HPDE6-E6E7 (cell line): ENCODE results near the gene ABHD17C.
"Not testable (repeated sequence)": the region's sequence is repeated elsewhere in the genome, so short reads cannot be mapped to it uniquely, and the experiment has no call there.

Experiments
- DNase-seq: peaks from one replicate; pipeline ENCODE4 v3.0.0; 2011; ENCODE audit warnings: missing footprints; ENCODE audit errors: extremely low spot score

ABHD17C gene

DNA sequence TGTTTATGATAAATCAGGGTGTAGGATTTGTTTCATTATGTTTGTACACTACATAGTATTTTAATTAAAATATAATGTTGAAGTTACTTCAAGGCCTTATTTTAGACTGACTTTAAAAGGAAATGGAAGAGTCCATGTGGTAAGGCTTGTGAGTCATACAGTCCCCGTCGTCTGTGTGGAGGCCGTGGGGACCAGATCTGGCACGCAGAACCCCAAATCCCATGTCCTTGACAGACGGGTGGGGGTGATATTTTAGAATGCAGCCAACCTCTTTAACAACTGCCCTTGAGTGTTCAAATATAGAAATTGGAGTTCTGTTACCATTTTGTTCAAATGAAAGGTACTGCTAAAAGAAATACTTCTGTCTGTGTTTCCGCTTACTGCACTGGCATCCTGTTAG, 35.8 kb downstream of the ABHD17C start:
- no peak for DNase-seq

DNA sequence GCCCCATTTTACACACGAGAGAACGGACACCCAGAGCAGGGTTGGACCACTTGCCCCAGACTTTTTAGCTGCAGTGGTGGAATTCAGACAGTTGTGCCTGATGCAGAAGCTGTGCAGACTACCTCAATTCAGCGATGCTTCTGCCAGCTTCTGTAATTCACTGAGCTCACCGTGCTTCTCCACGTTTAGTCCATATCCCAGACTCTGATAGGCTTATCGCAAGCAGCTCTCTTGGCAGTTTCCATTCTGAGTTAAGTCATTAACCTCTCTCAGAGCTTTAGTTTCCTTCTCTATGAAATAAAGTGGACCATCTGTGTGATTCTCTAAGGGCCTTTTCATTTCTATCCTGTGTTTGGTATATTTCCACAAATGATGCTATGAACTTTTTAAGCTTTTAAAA, 37.1 kb downstream of the ABHD17C start:
- no peak for DNase-seq

DNA sequence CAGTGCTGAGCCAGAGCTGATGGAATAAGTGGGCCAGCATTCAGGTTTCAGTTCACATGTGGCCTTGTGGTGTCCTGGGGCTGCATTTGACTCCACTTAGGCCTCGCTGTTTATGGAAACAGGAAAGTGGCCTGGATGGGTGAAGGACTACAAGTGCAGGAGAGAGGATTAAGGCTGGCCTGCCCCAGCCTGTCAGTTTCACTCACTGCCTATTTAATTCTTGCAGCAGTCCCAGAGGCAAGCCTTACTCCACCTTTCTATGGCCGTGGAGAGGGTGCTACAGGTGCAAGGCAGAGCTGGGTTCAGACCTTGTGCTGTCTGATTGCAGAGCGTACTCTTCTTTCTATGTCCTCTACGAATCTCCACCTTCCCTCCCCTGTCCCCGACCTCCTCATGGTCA, 37.7 kb downstream of the ABHD17C start:
- no peak for DNase-seq

DNA sequence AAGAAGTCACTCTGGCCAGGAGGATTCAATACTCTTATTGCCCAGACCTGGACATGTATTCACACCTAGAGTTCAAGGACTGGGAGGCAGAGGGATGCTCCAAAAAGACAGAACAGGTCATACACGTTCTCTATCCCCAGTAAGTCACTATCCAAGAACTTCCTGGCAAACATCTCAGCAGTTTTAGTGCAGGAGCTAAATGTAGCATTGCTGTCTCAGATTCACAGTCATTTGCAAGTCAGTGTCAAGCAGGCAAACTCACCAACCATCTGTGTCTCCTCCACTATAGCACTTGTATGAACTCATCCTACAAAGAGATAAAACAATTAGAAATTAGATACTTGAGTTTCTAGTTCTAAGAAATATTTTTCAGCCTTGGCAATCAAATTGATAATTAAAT, 38.4 kb downstream of the ABHD17C start:
- no peak for DNase-seq

DNA sequence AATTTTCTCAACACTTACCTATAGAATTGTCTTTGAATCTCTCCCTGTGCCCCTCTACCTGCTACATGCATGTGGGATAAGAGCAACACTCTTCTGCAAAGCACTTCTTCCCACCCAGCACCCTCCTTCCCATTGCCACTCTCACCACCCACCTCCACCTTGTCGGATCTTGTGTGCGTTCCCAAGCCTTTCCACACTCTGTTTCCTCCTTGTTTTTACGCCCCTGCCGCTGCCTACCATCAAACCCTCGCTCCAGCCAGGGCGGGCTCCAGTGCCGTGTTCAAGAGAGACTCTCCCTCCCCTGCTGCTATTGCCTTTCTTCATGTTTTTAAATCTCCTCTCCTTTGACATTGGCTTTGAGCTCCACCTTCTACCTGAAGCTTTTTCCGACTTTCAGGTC, 40.2 kb downstream of the ABHD17C start:
- no peak for DNase-seq

DNA sequence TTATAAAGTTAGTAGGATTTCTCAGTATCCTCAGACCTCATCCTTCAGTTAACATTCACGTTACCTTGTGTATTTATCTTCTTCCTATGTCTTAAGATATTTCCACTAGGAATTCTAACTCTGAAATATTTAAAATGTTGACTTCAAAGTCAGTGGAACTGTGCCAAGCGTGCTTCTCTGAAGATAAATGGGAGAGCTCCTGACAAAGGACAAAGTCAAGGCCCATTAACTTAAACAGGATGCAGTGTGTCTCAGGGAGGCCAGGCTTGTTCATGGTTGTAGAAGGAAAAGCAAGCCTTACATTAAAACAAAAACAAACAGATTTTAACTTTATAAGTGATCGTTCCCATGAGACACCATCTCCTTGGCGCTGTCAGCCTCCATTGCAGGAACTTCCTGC, 41.5 kb downstream of the ABHD17C start:
- no peak for DNase-seq

DNA sequence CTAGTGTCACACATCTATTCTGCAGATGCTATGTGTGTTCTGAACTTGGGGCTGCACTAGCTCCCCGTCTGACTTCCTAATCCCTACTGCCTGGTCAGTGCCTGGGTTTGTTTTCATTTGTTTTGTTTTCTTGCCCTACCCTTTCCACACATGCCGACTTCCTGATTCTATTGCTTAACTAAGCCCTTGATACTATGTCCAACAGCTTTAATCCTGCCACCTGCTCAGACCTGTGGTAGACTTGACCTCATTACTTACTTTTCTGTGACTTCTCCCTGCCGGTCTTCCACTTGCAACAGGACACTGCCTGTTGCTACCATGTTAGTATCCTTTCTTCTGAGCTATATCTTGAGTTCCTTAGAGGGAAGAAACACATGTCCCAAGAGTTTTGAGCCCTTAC, 44.8 kb downstream of the ABHD17C start:
- DNase-seq: peak; percentile 10

DNA sequence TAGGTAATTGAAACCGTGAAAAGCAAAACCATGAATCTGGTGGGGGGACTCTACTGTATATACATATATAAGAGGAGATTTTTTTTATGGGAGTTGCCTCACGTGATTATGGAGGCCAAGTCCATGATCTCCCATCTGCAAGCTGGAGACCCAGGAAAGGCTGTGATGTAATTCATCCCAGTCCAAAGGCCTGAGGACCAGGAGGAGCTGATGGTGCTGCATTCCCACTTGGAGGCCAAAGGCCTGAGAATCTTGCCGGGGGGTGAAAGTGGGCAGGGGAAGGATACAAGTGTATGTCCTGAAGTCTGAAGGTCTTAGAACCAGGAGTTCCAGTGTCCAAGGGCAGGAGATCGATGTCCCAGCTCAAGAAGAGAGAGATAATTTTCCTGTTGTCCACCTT, 47.0 kb downstream of the ABHD17C start:
- no peak for DNase-seq

DNA sequence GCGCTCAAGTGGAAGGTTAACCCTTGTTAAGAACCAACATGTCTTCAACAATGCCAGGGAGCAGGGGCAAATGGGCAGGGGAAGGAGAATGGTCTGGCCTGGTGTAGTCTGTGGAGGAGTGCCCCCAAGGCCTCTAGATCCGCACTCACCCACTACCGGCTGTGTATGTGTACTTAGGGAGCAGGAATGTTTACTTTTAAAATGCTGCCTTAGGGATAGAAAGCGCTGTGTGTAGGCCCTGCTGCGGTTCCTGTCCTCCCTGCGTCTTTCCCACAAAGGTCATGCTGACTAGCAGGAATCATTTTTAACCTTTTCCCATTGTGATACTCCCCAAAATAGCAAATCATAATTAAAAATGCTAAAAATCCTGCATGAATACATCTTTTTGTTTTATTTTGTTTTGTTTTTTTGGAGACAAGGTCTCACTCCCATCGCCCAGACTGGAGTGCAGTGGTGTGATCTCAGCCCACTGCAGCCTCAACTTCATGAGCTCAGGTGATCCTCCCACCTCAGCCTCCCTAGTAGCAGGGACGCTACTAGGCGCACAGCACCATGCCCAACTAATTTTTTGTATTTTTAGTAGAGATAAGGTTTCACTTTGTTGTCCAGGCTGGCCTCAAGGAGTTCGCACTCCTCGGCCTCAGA, 48.2 kb downstream of the ABHD17C start:
- no peak for DNase-seq

DNA sequence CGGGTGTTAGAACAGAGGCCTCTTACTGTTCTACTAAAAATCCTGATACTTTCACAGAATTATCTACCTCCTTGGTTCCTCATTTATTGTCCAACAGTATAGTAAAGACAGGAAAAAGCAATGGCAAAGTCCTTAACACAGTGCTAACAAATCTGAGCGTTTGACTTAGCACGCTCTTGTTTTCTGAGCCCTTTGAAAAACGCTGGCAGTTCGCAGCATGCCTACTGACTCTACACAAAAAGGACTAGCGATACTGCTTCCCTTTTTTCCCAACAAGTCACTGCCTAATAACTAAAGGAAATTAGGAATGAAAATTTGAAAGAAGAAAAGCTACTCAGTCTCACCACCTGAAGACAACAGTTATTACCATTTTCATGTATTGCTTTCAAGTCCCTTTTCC, 49.3 kb downstream of the ABHD17C start:
- DNase-seq: no peak

DNA sequence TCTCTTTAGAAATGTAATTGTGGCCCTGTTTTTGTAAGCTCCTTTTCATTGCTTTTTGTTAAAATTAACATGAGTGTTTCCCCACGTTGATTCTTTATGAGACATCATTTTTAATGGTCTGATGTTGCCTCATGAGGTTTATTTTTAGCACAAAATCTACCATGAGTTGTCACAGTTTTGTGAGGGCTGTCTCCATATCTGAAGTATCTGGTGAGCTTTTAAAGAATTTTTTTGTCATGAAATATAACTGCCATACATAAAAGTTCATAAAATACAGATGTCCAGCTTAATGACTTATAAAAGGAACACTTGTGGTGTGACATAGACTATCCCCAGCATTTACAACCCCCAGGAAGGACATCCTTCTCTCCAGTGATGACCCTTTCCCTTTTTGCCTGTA, 49.7 kb downstream of the ABHD17C start:
- DNase-seq: no peak

DNA sequence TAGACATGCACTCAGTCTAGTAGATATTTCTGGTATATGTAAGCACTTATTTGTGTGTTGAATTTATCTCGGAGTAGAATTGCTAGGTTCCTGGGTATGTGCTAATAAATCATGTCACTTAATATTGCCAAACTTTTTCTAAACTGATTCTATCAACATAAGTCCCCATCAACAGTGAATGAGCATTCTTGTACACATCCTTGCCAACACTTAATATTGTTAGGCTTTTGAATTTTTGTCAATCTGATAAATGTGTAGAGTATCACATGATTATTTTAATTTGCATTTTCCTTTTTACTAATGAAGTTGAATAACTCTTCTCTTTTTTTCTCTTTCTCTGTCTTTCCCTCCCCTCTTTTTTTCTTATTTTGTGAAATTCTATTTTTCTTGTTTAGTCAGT, 50.8 kb downstream of the ABHD17C start:
- DNase-seq: no peak

DNA sequence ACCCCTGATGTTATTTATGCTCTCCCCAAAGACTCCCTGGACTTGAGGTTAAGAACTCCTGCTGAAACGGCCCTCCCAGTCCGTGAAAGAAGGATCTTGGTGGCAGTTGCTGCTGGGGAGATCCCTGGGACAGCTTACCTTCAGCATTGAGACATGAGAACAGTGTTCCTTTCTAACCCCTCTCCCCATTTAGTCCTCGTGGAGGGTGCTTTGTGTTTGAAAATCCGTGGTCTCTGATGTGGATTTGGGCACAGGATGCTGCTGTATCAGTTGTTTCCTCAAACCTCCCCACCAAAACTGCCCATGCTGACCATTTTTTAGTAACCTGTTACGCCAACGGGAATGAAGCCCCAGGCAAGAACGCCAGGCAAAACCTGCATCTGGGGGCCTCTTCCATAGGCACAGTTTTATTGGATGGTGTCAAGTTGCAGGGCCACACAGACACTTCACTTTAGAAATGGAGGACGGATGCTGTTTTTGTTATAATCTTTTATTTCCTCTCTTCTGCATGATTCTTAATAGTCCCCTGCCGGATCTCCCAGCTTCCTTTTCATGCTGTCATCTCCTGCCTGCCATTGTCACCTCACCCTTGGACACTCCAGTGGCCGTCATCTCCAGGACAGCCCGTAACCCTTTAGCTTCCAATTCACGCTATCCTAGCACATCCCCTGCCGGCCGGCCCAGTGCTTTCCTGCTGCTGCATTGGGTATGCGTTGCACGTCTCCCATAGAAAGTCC, 52.4 kb downstream of the ABHD17C start:
- DNase-seq: no peak

DNA sequence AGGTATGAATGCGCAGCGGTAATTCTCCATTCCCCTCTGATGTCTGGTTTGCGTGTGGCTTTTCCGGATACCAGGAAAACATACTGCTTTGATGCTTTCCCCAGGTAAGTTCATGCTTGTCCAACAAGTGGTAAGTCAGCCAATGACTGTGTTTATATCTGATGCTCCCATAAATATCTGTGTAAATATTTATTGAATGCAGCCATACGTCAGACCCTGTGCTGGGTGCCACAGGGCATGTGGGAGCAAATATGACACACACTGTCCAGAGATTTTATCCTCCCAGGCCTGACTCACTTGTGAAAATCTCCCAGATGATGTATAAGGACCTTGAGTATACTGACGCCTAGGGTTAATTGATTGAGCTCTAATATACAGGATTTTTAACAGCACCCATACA, 54.5 kb downstream of the ABHD17C start:
- no peak for DNase-seq

DNA sequence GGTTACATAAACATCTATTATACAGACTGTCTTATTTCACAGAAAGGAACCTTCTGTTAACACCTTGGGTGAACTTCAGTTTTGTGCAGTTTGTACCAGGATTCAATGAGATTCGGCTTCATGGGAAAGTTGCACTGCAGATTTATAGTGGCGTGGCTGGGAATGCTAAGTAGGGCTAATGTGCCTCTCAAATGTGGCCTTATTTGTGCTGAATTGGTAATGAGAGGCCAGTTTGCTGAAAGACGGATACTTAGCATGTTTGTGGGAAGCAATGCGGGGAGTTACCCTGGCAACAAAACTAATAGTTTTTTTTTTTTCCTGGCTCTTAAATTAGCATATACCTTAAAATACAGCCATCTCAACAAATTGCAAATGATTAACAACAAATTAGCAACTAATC, 55.5 kb downstream of the ABHD17C start:
- no peak for DNase-seq

DNA sequence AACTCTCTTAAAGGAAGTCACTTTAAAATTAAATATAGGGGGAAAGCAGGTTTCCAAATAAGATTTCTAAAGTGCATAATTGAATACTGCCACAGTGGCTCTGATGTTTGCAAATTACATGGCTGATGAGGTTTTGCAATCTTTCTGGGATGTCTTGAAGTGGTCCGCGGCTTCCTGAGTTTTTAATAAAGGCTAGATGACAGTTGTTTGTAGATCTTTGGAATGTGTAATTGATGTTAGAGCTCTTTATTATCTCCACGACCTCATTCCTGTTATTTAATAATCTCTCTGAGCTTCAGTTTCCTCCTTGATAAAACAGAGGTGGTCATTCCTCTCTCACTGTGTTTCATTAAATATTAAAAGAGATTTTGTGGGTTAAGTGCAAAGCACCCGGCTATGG, 57.1 kb downstream of the ABHD17C start:
- DNase-seq: no peak

DNA sequence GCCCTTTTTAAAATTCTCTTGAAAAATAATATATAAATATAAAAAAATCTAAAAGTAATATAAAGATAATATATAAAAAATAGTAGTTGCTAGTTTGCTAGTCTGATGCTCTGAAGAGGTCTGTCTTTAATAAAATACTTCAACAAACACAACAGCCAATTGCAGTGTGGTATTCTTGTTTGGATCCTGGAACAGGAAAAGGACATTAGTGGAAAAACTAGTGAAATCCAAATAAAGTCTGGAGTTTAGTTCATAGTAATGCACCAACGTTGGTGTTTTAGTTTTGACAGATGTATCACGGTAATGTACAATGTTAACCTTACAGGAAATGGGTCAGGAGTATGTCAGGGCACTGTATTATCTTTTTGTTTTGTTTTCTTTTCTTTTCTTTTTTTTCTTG, 58.1 kb downstream of the ABHD17C start:
- DNase-seq: no peak

DNA sequence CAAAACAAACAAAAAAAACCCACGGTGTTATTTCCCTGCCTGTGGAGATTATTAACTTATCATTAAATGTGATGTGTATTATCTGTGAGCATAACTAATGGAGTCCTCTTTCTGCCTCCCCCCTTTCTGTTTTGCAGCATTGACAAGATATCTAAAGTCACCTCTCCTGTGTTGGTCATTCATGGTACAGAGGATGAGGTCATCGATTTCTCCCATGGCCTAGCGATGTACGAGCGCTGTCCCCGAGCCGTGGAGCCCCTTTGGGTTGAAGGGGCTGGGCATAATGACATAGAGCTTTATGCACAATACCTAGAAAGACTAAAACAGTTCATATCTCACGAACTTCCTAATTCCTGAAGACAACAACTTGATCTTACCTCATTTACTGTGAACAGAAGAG, 58.9 kb downstream of the ABHD17C start:
- DNase-seq: no peak

DNA sequence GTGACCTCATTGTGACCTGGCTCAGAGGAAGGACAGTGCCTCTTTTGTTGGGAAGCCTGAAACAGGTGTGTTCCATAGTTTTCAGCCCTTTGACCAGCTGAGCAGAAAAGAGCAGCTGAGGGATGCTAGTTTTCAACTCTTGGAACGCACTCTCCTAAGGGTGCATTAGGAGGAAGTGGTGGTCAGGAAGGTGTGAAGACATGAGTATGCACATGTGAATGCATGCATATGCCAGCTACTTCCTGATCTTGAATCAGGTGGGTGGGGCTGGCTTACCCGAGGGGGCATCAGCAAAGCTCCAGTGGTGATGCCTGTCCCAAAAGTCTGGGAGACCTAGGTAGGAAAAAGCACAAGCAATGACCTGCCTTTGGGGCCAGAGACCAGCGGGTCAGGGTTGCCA, 60.8 kb downstream of the ABHD17C start:
- DNase-seq: no peak

DNA sequence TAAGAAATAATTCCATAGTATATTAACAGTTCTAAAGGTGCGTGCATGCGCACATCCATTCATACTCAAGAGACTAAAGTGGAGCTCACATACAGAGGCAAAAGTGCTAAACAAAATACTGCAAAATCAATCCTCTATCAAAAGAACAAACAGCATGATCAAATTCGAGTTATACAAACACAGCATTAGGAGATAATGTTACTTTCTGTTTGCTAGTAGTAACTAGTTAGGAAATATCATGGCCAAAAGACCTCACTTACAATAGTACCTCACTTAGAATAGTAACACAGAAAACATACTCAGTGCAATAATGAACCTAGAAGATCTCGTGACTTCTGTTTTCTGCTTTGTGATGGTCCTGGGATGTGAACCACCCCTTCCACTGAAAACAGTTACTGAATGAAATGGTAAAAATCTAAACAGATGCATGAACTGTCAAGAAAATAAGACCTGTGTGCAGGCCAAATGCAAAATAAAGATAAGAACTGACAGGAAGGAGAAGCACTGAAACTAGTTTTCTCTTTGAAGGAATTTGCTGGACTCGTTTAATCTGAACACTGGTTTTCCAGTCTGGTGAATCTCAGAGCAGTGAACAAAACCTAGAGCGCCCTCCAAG, 63.1 kb downstream of the ABHD17C start:
- no peak for DNase-seq

DNA sequence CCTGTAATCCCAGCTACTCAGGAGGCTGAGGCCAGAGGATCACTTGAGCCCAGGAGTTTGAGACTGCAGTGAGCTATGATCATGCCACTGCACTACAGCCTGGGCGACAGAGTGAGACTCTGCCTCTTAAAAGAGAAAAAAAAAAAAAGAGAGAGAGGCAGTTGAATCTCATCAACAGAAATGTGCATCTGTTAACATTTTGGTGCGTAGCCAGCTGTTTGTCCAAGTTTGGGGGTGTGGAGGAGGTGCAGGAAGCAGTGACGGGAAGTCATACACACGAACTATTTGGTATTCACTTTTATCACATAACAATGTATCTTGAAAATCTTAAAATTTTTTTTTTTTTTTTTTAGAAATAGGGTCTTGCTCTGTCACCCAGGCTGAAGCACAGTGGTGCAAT, 65.8 kb downstream of the ABHD17C start:
- no peak for DNase-seq

DNA sequence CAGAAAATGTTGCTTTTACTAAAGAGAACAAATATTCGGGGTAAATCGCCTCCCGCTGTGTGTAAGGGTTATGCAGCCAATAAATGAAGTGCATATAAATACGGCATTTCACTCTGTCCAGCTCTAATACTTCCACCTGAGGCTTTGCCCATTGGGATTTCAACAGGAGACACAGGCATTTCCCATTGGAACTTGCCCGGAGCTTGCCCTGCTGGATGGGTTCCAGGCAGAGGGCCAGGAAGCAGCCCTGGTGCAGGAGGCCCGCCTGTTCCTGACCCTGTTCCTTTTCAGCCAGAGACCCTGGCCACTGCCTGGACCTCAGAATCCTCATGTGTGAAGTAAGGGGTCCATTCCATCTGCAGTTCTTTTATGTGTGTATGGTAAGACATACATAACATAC, 66.6 kb downstream of the ABHD17C start:
- DNase-seq: no peak

DNA sequence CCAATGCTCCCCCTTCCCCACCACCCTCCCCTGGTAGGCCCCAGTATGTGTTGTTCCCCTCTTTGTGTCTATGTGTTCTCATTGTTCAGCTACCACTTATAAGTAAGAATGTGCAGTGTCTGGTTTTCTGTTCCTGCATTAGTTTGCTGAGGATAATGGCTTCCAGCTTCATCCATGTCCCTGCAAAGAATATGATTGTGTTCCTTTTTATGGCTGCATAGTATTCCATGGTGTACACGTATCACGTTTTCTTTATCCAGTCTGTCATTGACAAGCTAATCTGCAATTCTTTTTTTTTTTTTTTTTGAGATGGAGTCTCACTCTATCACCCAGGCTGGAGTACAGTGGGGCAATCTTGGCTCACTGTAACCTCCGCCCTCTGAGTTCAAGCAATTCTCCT, 68.1 kb downstream of the ABHD17C start:
- DNase-seq: not testable (repeated sequence)
